GM10248 (cell line): Measurements from ENCODE around the gene LONRF2.
A peak's percentile ranks its signal among the peaks of the same experiment; 100 is the strongest.

Experiments used
- CTCF ChIA-PET: fragments of 300-600 bp; sonication (Branson Sonifier 250); formaldehyde crosslinking; extraction: SDS; loops from one replicate; lab custom pipeline; 2021; ENCODE audit warnings: antibody characterized with exemption; lab: Yijun Ruan, JAX
- POLR2A ChIA-PET: fragments of 350-650 bp; sonication (Branson Sonifier 250); formaldehyde crosslinking; extraction: SDS; loops from one replicate; lab custom pipeline; 2020; ENCODE audit warnings: antibody characterized with exemption; lab: Yijun Ruan, JAX
- DNase-seq: peaks from one replicate; pipeline ENCODE4 v3.0.0; 2012; ENCODE audit errors: extremely low spot score
- TF ChIP-seq, protein P1 (sequence below): IDR thresholded peaks from 2 replicates; pipeline ENCODE4 v1.5.1; 2012; ENCODE audit warnings: mild to moderate bottlenecking, low read depth; ENCODE audit errors: extremely low read depth, missing control alignments, control extremely low read depth

The LONRF2 gene

DNA sequence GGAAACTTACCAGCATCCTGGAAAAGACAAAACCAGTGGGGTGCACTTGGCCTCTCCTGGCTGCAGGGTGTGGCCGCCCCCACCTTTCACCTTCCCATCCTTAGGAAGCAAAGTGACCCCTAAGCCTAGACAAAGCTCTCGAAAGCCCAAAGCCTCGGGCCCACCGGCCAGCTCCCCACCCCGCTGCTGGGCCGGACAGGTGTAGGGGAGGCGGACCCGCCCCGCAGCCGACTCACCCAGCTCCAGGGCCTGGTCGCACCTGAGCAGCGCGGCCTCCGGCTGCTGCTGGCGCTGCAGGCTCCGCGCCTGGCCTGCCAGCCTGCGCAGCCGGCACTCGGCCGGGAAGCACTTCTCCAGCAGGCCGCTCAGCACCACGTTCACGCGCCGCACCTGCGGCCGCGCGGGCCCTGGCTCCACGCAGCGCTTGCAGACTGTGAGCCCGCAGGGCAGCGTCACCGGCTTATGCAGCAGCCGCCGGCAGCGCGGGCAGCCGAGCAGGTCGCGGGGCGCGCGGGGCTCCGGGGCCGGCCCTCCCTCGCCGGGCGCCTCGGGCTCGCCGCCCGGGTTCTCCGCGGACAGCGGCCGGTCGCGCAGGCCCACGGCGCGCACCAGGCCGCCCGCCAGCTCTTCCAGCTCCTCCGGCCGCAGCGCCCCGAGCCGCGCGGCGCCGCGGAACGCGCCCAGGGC, 979 bp downstream of the LONRF2 start:
- CTCF ChIA-PET: no interaction called here
- TF ChIP-seq, protein P1, sequence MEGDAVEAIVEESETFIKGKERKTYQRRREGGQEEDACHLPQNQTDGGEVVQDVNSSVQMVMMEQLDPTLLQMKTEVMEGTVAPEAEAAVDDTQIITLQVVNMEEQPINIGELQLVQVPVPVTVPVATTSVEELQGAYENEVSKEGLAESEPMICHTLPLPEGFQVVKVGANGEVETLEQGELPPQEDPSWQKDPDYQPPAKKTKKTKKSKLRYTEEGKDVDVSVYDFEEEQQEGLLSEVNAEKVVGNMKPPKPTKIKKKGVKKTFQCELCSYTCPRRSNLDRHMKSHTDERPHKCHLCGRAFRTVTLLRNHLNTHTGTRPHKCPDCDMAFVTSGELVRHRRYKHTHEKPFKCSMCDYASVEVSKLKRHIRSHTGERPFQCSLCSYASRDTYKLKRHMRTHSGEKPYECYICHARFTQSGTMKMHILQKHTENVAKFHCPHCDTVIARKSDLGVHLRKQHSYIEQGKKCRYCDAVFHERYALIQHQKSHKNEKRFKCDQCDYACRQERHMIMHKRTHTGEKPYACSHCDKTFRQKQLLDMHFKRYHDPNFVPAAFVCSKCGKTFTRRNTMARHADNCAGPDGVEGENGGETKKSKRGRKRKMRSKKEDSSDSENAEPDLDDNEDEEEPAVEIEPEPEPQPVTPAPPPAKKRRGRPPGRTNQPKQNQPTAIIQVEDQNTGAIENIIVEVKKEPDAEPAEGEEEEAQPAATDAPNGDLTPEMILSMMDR: no peak
- DNase-seq: peak; percentile 19
- POLR2A ChIA-PET: no interaction called here

DNA sequence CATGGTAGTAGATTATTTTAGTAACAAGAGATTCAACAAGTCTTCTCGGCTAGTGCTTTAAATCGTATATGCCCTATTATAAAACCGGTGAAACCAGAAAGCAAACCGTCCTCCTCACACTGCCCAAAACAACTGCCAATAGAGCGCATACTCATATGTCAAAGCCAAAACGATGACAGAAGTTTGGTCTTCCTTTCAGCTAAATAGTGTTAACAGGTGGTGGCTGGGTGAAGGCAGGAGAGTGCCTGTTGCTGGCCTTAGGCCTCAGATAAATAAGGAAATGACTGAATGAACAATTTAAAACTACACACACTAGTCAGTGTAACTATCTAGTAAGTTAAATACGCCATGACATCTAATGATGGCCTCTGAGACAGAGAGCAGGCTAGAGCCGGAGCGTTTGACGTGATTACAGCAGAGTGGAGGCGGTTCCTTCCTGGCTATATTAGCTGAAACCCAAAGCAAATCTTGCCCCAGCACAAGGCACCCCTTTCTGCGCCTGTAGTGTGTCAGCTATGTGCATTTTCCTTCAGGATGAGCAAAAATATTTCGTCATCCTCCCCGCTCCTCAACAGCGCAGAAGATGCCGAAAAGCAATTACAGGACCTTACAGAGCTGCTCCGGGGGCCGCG, 1.6 kb downstream of the LONRF2 start:
- ChIA-PET POLR2A (no interaction called here), CTCF (no interaction called here)
- TF ChIP-seq, protein P1: no peak
- DNase-seq: no peak

DNA sequence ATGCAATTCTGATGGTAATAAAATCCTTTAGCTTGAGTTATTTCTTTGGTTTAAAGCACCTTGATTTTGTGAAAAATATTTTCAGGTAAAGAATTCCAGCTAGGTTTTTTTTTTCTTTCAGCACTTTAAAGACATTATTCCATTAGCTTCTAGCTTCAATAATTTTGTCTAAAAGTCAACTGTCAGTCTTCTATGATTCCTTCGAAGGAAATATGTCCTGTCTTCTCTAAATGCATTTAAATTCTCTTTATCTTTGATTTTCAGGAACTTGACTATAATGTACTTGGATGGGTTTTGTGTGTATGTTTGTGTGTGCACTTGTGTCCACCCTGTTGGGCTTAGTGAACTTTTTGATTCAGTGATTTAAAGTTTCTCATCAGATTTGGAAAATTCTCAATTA, 4.7 kb downstream of the LONRF2 start:
- ChIA-PET POLR2A (no interaction called here), CTCF (no interaction called here)
- DNase-seq: no peak
- TF ChIP-seq, protein P1: no peak

DNA sequence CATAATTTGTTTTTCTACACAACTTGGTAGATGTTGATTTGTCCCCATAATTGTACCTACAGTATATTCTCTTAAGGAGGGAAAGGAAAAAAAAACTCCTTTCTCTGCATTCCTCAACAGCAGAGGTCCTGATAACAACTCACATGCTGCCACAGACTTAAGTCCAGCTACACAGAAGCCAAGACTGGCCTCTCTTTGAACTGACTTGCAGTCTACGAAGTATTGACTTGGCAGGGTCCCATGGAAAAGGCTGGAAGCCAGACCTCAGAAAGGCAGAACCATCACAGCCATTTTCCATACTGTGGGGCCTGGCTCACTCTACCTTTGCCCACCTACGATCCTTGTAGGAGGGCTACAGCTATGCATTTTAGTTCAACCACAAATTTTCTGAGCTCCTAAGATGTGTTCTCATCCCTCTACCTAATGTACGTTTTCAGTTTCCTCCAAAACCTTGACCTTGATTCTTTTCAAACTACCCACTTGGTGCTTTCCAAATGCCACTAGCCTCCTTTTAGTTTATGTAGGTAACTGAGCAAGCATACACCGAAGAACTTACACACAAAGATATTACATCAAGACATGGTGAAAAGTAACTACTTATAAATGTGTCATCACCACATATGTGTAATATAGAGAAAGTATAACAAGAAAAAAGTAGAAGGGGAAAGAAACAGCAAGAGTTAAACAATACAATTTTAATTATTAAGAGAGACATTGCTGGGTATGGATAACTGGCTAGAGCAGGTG, 12.2 kb downstream of the LONRF2 start:
- TF ChIP-seq, protein P1: no peak
- no peak for DNase-seq

DNA sequence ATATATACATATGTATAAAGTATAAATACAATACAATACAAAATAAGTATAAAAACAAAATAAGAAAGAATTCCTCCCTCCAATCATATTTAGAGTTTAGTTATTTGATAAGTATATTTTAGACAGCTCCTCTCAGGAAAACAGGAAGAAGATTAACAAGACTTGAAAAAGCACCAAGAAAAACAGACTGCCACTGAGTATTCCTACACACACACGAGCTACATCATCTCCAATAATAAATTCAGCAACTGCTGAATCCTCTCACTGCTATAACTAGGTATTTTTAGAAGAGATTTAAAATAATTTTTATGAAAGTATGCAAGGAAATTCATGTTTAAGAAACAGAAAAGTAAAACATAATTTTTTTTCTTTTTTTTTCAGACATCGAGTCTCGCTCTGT, 13.0 kb downstream of the LONRF2 start:
- POLR2A ChIA-PET: no interaction called here

More for the DNA sequence above, 12.2 kb downstream of the LONRF2 start:
- CTCF ChIA-PET: interaction anchor here (1.6 kb wide), 1 partner anchor 12 kb away, joined by 4 read pairs; no protein-coding TSS in a partner anchor
- POLR2A ChIA-PET: no interaction called here

DNA sequence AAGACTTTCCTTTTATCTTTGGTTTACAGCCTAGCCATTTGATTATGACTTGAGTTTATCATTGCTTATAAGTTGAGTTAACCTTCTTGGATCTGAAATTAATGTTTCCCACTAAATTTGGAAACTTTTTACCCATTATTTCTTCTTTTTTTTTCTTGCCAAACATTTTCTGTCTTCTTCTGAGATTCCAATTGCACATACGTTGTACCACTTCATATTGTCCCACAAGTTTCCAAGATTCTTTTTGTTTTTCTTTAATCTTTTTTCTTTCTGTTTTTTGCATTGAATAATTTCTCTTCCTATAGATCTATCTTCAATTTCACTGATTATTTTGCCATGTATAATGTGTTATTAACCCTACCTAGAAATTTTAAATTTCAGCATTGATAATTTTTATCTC, 18.6 kb downstream of the LONRF2 start:
- TF ChIP-seq, protein P1: no peak

More for the DNA sequence above, 13.0 kb downstream of the LONRF2 start:
- no peak for DNase-seq
- TF ChIP-seq, protein P1: no peak
- CTCF ChIA-PET: interaction anchor here (0.8 to 1.6 kb wide), 3 partner anchors 11 to 47 kb away, joined by 3 to 4 read pairs (median 4); no protein-coding TSS in a partner anchor

More for the DNA sequence above, 18.6 kb downstream of the LONRF2 start:
- no peak for DNase-seq
- ChIA-PET CTCF (interaction anchor here (1.7 kb wide), 1 partner anchor 11 kb away, joined by 3 read pairs; no protein-coding TSS in a partner anchor), POLR2A (no interaction called here)
